ENCODE measurements around the gene RASGRF1. TPM values are rescaled to one million over a fixed set of nuclear protein-coding genes. Genes with fewer than 3 reads are reported as not detected.

Gene RASGRF1
- total and polyA plus RNA-seq, 2 donors (not counting 1 experiment from before 2014, with no cell fraction given), result 1.0 to 9.4 TPM

GRCh38 chr15:79031201-79031600 lies 59.4 kb downstream of the RASGRF1 start:
- TF ChIP-seq CTCF (IDR thresholded peaks at IDR 0.05), result no peak
- no peak for TF ChIP-seq EZH2 (IDR thresholded peaks at IDR 0.05; ENCODE audit: borderline replicate concordance, insufficient read depth, low read depth, low read length, poor library complexity, severe bottlenecking)
- Histone ChIP-seq H3K9ac (ENCODE audit: low read length) (no peak overlapping the region), H3K9me3 (ENCODE audit: control extremely low read depth in 1 of 3, control insufficient read depth in 2 of 3, insufficient read depth in 1 of 3, low read length in 2 of 3) (peaks cover 0 to 7% (median 0%) of the 10 kb centered on the region in 3 donors), H4K20me1 (ENCODE audit: control insufficient read depth, insufficient read depth, low read length, poor library complexity, severe bottlenecking) (no peaks in the 10 kb centered on the region), H3K4me1 (ENCODE audit: control insufficient read depth in 2 of 2, insufficient read depth in 2 of 2, low read length in 2 of 2) (no peaks in the 10 kb centered on the region), H3K36me3 (replicated peaks in 1 of 2; ENCODE audit: control extremely low read depth in 1 of 2, control insufficient read depth in 1 of 2, extremely low read depth in 1 of 2, insufficient read depth in 2 of 2, low read length in 1 of 2) (no peaks in the 10 kb centered on the region), H3K79me2 (ENCODE audit: control insufficient read depth, insufficient read depth, low read length) (no peaks in the 10 kb centered on the region), H3K27me3 (replicated peaks in 1 of 4; ENCODE audit: control extremely low read depth in 1 of 4, control insufficient read depth in 3 of 4, insufficient read depth in 4 of 4, low read length in 3 of 4) (no peaks in the 10 kb centered on the region), H3K27ac (ENCODE audit: low read length in 2 of 2) (no peak overlapping the region), H2AFZ (ENCODE audit: insufficient read depth, low read depth, low read length, poor library complexity, severe bottlenecking) (no peak overlapping the region), H3K4me2 (replicated peaks; ENCODE audit: low read depth, low read length, poor library complexity, severe bottlenecking) (no peak overlapping the region), H3K4me3 (ENCODE audit: control extremely low read depth in 1 of 5, extremely low read depth in 1 of 5, insufficient read depth in 1 of 5, low read depth in 2 of 5, low read length in 4 of 5) (no peak overlapping the region)
- ChIA-PET CTCF (interaction anchor here (1.1 to 14.7 kb wide), 4 partner anchors 52 to 154 kb away, joined by 4 to 397 read pairs (median 6); no protein-coding TSS in a partner anchor), POLR2A (no interaction called here)
- no peaks in the 10 kb centered on the region for H3K9me3 Mint-ChIP-seq (ENCODE audit: insufficient read depth)
- no peak overlapping the region for H3K4me3 Mint-ChIP-seq
- peaks cover under 1% of the 10 kb centered on the region for H3K27me3 Mint-ChIP-seq
- WGBS (ENCODE audit: insufficient coverage), result 90% methylated on average over 9 of the region's 9 CpGs
- H3K27ac Mint-ChIP-seq, result no peak overlapping the region
- H3K4me1 Mint-ChIP-seq, result no peaks in the 10 kb centered on the region
- intact Hi-C loops (cut with micrococcal nuclease), result no loop called here
- DNase-seq (no peak), ATAC-seq (ENCODE audit: low read depth) (no peak)

GRCh38 chr15:79030470-79030869 lies 60.1 kb downstream of the RASGRF1 start:
- CTCF ChIA-PET, result interaction anchor here (1.1 to 14.7 kb wide), 5 partner anchors 51 to 154 kb away, joined by 3 to 397 read pairs (median 5); no protein-coding TSS in a partner anchor
- Mint-ChIP-seq H3K9me3 (ENCODE audit: insufficient read depth) (no peaks in the 10 kb centered on the region), H3K27ac (no peak overlapping the region), H3K27me3 (no peaks in the 10 kb centered on the region), H3K4me3 (no peak overlapping the region), H3K4me1 (no peaks in the 10 kb centered on the region)
- TF ChIP-seq CTCF (IDR thresholded peaks at IDR 0.05) (no peak), EZH2 (IDR thresholded peaks at IDR 0.05; ENCODE audit: borderline replicate concordance, insufficient read depth, low read depth, low read length, poor library complexity, severe bottlenecking) (no peak)
- Histone ChIP-seq H3K27ac (ENCODE audit: low read length in 2 of 2) (no peak overlapping the region), H3K4me2 (replicated peaks; ENCODE audit: low read depth, low read length, poor library complexity, severe bottlenecking) (no peak overlapping the region), H2AFZ (ENCODE audit: insufficient read depth, low read depth, low read length, poor library complexity, severe bottlenecking) (no peak overlapping the region), H3K79me2 (ENCODE audit: control insufficient read depth, insufficient read depth, low read length) (no peaks in the 10 kb centered on the region), H3K9ac (ENCODE audit: low read length) (no peak overlapping the region), H3K4me3 (ENCODE audit: control extremely low read depth in 1 of 5, extremely low read depth in 1 of 5, insufficient read depth in 1 of 5, low read depth in 2 of 5, low read length in 4 of 5) (no peak overlapping the region), H3K4me1 (ENCODE audit: control insufficient read depth in 2 of 2, insufficient read depth in 2 of 2, low read length in 2 of 2) (peaks cover 0 to under 1% of the 10 kb centered on the region in 2 donors), H3K27me3 (replicated peaks in 1 of 4; ENCODE audit: control extremely low read depth in 1 of 4, control insufficient read depth in 3 of 4, insufficient read depth in 4 of 4, low read length in 3 of 4) (no peaks in the 10 kb centered on the region), H3K36me3 (replicated peaks in 1 of 2; ENCODE audit: control extremely low read depth in 1 of 2, control insufficient read depth in 1 of 2, extremely low read depth in 1 of 2, insufficient read depth in 2 of 2, low read length in 1 of 2) (no peaks in the 10 kb centered on the region), H4K20me1 (ENCODE audit: control insufficient read depth, insufficient read depth, low read length, poor library complexity, severe bottlenecking) (no peaks in the 10 kb centered on the region), H3K9me3 (ENCODE audit: control extremely low read depth in 1 of 3, control insufficient read depth in 2 of 3, insufficient read depth in 1 of 3, low read length in 2 of 3) (peaks cover 0 to 9% (median 0%) of the 10 kb centered on the region in 3 donors)
- POLR2A ChIA-PET, result no interaction called here
- ATAC-seq (ENCODE audit: low read depth), result no peak
- no peak for DNase-seq
- intact Hi-C loops (cut with micrococcal nuclease), result no loop called here
- WGBS (ENCODE audit: insufficient coverage), result 84% methylated on average over 4 of the region's 4 CpGs

Measured in B cell (primary cell).